GM12872 (cell line): ENCODE data around the gene DDIT3.

Experiments
- TF ChIP-seq, protein P1 (sequence below): IDR thresholded peaks from 3 replicates; pipeline ENCODE4 v1.5.1; 2011; ENCODE audit warnings: low read depth, mild to moderate bottlenecking, low read length, moderate library complexity; ENCODE audit not compliant: insufficient read depth

Gene DDIT3

DNA sequence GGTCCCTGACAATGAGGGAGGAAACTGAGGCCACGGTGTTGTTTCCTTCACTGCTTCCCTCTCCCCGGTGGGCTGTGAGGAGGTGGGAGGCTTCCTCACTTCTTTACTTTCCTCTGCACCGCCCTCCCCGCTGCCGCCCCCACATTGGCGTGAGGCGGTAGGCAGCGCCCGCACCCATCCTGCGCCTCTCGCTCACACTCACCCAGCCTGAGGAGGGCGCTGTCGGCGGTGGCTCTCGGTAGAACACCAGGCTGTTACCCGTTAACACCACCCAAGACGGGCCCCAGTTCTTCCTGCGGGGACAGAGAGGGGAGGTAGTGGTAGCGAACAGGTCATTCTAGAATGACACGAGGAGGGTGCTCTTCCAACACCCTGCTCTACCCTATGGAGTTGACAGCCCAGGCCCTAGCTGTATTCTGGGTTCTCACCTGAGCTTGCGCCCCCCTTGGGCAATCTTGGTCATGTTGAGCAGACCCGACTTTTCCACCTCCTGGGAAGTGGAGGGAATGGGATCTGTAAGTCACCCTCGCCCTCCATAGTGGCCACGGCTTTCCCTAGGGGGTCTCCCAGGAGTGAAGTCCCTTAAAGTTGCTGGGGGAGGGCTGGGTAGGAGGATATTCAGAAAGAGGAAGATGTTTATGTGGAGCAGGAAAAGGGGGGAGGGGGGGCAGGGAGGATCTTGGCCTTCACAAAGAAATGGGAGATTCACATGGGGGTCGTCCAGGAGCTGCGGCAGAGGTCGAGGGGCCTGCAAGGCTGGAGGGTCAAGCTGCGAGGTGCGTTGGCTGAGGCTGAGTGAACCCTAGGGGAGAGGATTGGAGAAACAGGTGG lies 43.9 kb downstream of the DDIT3 start:
- TF ChIP-seq, protein P1, sequence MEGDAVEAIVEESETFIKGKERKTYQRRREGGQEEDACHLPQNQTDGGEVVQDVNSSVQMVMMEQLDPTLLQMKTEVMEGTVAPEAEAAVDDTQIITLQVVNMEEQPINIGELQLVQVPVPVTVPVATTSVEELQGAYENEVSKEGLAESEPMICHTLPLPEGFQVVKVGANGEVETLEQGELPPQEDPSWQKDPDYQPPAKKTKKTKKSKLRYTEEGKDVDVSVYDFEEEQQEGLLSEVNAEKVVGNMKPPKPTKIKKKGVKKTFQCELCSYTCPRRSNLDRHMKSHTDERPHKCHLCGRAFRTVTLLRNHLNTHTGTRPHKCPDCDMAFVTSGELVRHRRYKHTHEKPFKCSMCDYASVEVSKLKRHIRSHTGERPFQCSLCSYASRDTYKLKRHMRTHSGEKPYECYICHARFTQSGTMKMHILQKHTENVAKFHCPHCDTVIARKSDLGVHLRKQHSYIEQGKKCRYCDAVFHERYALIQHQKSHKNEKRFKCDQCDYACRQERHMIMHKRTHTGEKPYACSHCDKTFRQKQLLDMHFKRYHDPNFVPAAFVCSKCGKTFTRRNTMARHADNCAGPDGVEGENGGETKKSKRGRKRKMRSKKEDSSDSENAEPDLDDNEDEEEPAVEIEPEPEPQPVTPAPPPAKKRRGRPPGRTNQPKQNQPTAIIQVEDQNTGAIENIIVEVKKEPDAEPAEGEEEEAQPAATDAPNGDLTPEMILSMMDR = peak; percentile 77

DNA sequence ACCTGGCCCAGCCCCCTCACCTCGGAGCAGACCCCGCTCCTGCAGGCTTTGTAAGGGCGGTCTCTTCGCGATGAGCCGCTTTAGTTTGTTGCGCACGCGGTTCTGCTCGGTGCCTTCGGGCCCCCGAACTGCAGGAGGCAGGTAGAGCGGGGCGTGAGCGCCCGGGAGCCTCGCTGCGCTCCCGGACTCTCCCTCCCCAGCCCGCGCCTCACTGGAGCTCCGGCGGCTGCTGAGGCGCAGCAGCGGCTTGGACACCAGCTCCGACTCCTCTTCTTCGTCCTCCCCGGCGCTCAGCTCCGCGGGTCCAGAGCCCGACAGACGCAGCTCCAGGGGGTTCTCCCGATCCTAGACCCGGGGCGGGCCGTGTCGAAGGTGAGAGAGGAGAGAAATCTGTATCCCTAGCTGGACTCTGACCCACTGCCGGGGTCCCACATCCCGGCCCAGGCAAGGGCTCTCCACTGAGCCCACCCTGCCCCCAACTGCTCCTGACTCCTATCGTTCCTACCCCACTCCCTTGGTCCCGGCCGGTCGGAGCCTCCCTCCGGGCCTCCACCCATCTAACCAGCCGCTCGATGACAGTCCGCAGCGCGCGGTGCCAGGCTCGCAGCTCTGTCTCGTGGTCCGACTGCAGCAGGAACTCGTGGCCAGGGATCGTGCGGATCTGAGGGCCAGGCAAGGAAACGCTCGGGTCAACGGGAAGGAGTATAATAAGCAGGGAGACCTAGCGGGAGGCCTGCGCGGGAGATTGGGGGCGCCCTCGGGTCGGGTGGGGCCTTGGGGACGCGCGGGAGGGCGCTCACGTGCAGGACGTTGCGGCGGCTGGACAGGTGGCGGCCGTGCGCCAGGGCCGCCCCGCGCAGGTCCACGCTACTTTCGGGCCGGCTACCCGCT lies 44.8 kb downstream of the DDIT3 start:
- TF ChIP-seq, protein P1 = no peak

DNA sequence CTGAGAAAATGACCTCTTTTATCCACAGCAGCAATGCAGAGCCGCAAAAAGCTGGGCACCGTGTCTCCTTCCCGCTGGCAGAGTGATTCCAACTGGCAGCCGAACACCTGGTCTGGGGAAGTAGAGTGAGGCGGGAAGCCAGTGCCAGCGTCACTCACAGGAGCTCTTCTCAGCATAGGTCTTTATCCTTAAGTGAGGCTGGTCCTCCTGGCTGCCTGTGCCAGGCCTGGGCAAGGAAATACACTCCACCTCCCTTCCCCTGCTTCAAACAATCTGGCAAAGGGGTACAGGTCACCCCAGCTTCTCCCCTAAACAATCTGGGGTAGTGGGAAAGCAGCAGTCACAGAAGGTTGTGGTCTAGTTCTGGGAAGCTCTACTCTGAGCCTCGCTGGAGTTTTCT lies 45.5 kb downstream of the DDIT3 start:
- TF ChIP-seq, protein P1 = no peak

DNA sequence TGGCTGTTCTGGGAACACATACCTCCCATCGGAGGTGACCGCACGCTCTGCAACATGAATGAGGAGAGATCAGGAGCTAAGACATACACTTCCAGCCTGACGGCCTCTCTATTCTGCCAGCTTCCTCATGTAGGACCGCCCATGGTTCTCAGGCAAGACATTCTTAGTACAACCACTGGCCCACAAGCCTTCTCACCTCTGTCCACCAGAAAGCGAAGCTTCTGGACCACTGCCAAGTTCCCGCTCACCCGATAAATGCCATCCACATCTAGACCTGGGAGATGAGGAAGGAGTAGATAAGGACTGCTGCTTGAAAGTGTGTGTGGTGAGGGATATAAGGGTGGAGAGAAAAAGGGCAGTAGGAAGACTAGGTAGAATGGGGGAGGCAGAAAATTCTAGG lies 45.9 kb downstream of the DDIT3 start:
- TF ChIP-seq, protein P1 = no peak

DNA sequence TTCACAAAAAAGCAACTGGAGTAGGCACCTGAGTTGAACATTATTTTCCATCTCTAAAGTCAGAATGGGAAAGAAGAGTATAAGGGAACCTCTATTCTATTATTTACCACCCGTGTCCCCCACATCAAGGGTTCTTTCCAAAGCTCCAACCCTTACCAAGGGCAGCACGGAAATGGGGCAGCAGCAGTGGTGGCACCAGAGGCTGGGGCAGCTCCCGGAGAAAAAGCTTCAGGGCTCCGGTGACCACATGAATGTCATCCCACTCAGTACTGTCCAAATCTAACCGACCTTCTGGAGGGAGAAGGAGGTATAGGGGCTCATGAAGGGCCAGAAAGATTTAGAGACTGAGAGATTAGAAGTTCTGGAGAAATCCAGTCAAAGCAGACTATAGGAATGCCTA lies 46.4 kb downstream of the DDIT3 start:
- TF ChIP-seq, protein P1 = no peak

DNA sequence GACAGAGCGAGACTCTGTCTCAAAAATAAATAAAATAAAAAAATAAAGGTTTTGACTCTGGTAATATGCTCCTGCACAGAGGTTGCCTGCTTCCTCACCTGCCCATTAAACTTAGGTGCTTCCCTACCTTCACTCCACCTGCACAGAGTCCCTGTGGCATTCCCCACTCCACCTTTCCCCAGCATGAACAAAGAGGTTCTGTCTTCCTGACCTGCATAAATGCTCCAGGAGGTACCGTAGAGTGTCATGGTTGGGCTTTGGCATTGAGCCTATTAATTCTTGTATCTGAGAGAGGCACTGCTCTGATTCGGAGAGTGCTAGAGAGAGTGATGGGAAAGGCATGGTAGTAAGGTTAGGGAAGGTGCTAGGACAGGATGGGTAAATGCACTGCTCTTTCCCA lies 46.9 kb downstream of the DDIT3 start:
- TF ChIP-seq, protein P1 = no peak

DNA sequence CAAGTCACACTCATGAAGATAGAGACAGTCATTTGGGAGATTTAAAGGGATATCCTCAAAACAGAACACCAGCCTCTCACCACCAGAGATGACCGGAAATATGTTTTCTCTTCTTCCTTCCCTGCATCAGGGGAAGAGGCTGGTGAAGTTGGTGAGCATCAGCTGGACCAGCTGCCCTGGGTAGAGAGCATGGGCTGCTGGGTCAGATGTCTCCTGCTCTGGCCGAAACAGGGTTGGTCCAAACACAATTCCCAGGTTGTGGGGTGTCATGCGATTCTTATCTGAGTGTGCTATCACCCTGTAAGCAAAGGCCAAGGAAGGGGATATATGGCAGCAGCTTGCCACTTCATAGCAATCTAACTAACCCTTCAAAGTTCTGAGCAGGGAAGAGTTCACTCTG lies 47.9 kb downstream of the DDIT3 start:
- TF ChIP-seq, protein P1 = no peak
